Neural cell (in vitro differentiated cells): ENCODE results near the gene DNAJB8. TPM values are rescaled to one million over a fixed set of nuclear protein-coding genes. Genes with fewer than 3 reads are reported as not detected.

Experiments used
- H2AFZ ChIP-seq: fragments of 200-600, 300-800 bp; sonication (generic), shearing (Covaris generic); 2 replicates; pipeline ENCODE4 v1.6.0; 2014; ENCODE audit warnings: low read depth, mild to moderate bottlenecking, antibody characterized with exemption, low read length, moderate library complexity
- H3F3A ChIP-seq: fragments of 200-600 bp; shearing (Covaris generic); 2 replicates; pipeline ENCODE4 v1.6.1; 2016; ENCODE audit warnings: mild to moderate bottlenecking, moderate library complexity, mixed read lengths, antibody characterized with exemption, low read length; ENCODE audit not compliant: insufficient read depth, poor library complexity, severe bottlenecking
- H3K27ac ChIP-seq: fragments of 200-600, 300-800 bp; sonication (generic), shearing (Covaris generic); 2 replicates; pipeline ENCODE4 v1.5.1; 2014; ENCODE audit warnings: mild to moderate bottlenecking, low read length, moderate library complexity
- H3K27me3 ChIP-seq: fragments of 300-800, 200-600 bp; sonication (generic), shearing (Covaris generic); 2 replicates; pipeline ENCODE4 v1.6.0; 2014; ENCODE audit warnings: mild to moderate bottlenecking, low read depth, low read length, moderate library complexity; ENCODE audit not compliant: insufficient read depth
- H3K36me3 ChIP-seq: fragments of 300-800, 200-600 bp; sonication (generic), shearing (Covaris generic); 2 replicates; pipeline ENCODE4 v1.5.1; 2014; ENCODE audit warnings: mild to moderate bottlenecking, antibody characterized with exemption, low read length, moderate library complexity; ENCODE audit not compliant: insufficient read depth
- H3K4me2 ChIP-seq: fragments of 300-800, 200-600 bp; sonication (generic), shearing (Covaris generic); 2 replicates; pipeline ENCODE4 v1.6.0; 2014; ENCODE audit warnings: mild to moderate bottlenecking, low read length
- H3K4me3 ChIP-seq: fragments of 300-800, 200-600 bp; sonication (generic), shearing (Covaris generic); 2 replicates; pipeline ENCODE4 v1.5.1; 2014; ENCODE audit warnings: mild to moderate bottlenecking, low read length, moderate library complexity
- H3K79me2 ChIP-seq: fragments of 200-600 bp; shearing (Covaris generic); replicated peaks from 2 replicates; pipeline ENCODE4 v1.6.0; 2014; ENCODE audit warnings: mild to moderate bottlenecking, low read length, moderate library complexity; ENCODE audit not compliant: insufficient read depth
- H3K9ac ChIP-seq: fragments of 300-800, 200-600 bp; sonication (generic), shearing (Covaris generic); 2 replicates; pipeline ENCODE4 v1.6.1; 2016; ENCODE audit warnings: mild to moderate bottlenecking, low read length, mixed read lengths
- H3K9me2 ChIP-seq: fragments of 200-600 bp; shearing (Covaris generic); 2 replicates; pipeline ENCODE4 v1.6.1; 2016; ENCODE audit warnings: mild to moderate bottlenecking, low read length, mixed read lengths; ENCODE audit not compliant: insufficient read depth
- H3K9me3 ChIP-seq: fragments of 200-600, 300-800 bp; sonication (generic), shearing (Covaris generic); 2 replicates; pipeline ENCODE4 v1.6.1; 2016; ENCODE audit warnings: mild to moderate bottlenecking, mixed run types, low read length, moderate library complexity, mixed read lengths
- H4K20me1 ChIP-seq: fragments of 200-600 bp; shearing (Covaris generic); 2 replicates; pipeline ENCODE4 v1.6.1; 2016; ENCODE audit warnings: mild to moderate bottlenecking, mixed run types; ENCODE audit not compliant: insufficient read depth
- CTCF ChIP-seq: fragments of 450-650 bp; IDR thresholded peaks from 2 replicates; pipeline ENCODE4 v1.5.1; 2014; ENCODE audit warnings: antibody characterized with exemption, mild to moderate bottlenecking, moderate library complexity; ENCODE audit not compliant: poor library complexity, severe bottlenecking
- EP300 ChIP-seq: fragments of 450-650 bp; conservative IDR thresholded peaks from 2 replicates; pipeline ENCODE4 v1.6.1; 2014; ENCODE audit warnings: antibody characterized with exemption, mild to moderate bottlenecking, moderate library complexity; ENCODE audit not compliant: poor library complexity, severe bottlenecking
- EZH2 ChIP-seq: fragments of 200-600, 300-800 bp; shearing (Covaris generic), sonication (generic); IDR thresholded peaks from 2 replicates; pipeline ENCODE4 v1.6.1; 2014; ENCODE audit warnings: antibody characterized with exemption, low read length, borderline replicate concordance, mild to moderate bottlenecking; ENCODE audit not compliant: insufficient read depth, poor library complexity, severe bottlenecking
- MXI1 ChIP-seq: fragments of 450-650 bp; conservative IDR thresholded peaks from 2 replicates; pipeline ENCODE4 v1.6.1; 2014; ENCODE audit warnings: antibody characterized with exemption, mild to moderate bottlenecking; ENCODE audit not compliant: poor library complexity, severe bottlenecking
- POLR2AphosphoS5 ChIP-seq: IDR thresholded peaks from 2 replicates; pipeline ENCODE4 v1.6.1; 2012
- RAD21 ChIP-seq: fragments of 450-650 bp; conservative IDR thresholded peaks from 2 replicates; pipeline ENCODE4 v1.6.1; 2014; ENCODE audit warnings: antibody characterized with exemption, mild to moderate bottlenecking, moderate library complexity
- REST ChIP-seq: IDR thresholded peaks from 2 replicates; pipeline ENCODE4 v1.6.1; 2012; ENCODE audit warnings: borderline replicate concordance
- SMC3 ChIP-seq: fragments of 450-650 bp; conservative IDR thresholded peaks from 2 replicates; pipeline ENCODE4 v1.6.1; 2014; ENCODE audit warnings: antibody characterized with exemption, mild to moderate bottlenecking, moderate library complexity; ENCODE audit not compliant: poor library complexity
- TAF1 ChIP-seq: IDR thresholded peaks from 2 replicates; pipeline ENCODE4 v1.6.1; 2012; ENCODE audit warnings: low read depth
- polyA plus RNA-seq: library from polyadenylated mRNA; depleted of rRNA; stranded (reverse); fragments of >200 nt; gene quantifications from 2 replicates; pipeline ENCODE4 v1.2.3, GENCODE V29; 2014

Gene DNAJB8
- polyA plus RNA-seq, 1 donor from 2014 or later, result not detected

- Histone ChIP-seq H3K9me3 (no peaks in the 10 kb centered on the region), H4K20me1 (no peaks in the 10 kb centered on the region), H3K9ac (no peak overlapping the region), H3K9me2 (no peaks in the 10 kb centered on the region), H3K4me3 (no peak overlapping the region), H3K27me3 (peaks cover 23% of the 10 kb centered on the region), H3K27ac (no peak overlapping the region), H2AFZ (no peak overlapping the region), H3F3A (no peaks in the 10 kb centered on the region), H3K79me2 (no peaks in the 10 kb centered on the region), H3K36me3 (no peaks in the 10 kb centered on the region), H3K4me2 (no peak overlapping the region)
- no peak for TF ChIP-seq EP300
- no peak for TF ChIP-seq SMC3
These were observed 37.4 kb downstream of the DNAJB8 start for GRCh38 chr3:128429275-128429674.

GRCh38 chr3:128427872-128428822 lies 38.5 kb downstream of the DNAJB8 start:
- no peak for TF ChIP-seq EP300
- no peaks in the 10 kb centered on the region for H4K20me1 ChIP-seq
- H3K4me2 ChIP-seq, result no peak overlapping the region
- no peak overlapping the region for H3K4me3 ChIP-seq
- H3K27ac ChIP-seq, result no peak overlapping the region
- H3K27me3 ChIP-seq, result peaks cover 19% of the 10 kb centered on the region
- no peak overlapping the region for H2AFZ ChIP-seq
- H3K79me2 ChIP-seq, result no peaks in the 10 kb centered on the region
- H3F3A ChIP-seq, result no peaks in the 10 kb centered on the region
- no peaks in the 10 kb centered on the region for H3K9me3 ChIP-seq
- H3K36me3 ChIP-seq, result no peaks in the 10 kb centered on the region
- no peak overlapping the region for H3K9ac ChIP-seq
- H3K9me2 ChIP-seq, result no peaks in the 10 kb centered on the region

- Histone ChIP-seq H3K36me3 (no peaks in the 10 kb centered on the region), H3K79me2 (no peaks in the 10 kb centered on the region), H3K27ac (no peak overlapping the region), H2AFZ (no peak overlapping the region), H3K4me3 (no peak overlapping the region), H3F3A (no peaks in the 10 kb centered on the region), H3K9me2 (no peaks in the 10 kb centered on the region), H3K9me3 (no peaks in the 10 kb centered on the region), H3K9ac (no peak overlapping the region), H3K27me3 (peaks cover 13% of the 10 kb centered on the region), H3K4me2 (no peak overlapping the region), H4K20me1 (no peaks in the 10 kb centered on the region)
- no peak for TF ChIP-seq EP300
- TF ChIP-seq CTCF, result no peak
- TF ChIP-seq POLR2AphosphoS5, result no peak
- no peak for TF ChIP-seq EZH2
- no peak for TF ChIP-seq MXI1
- TF ChIP-seq RAD21, result no peak
- no peak for TF ChIP-seq SMC3
- no peak for TF ChIP-seq REST
- no peak for TF ChIP-seq TAF1
These were observed 39.4 kb downstream of the DNAJB8 start for GRCh38 chr3:128427175-128427857.
